Measurements from ENCODE around the gene SPTBN1.

The SPTBN1 gene

GRCh38 chr2:54687595-54688152, 231.5 kb downstream of the SPTBN1 start:
- no peak overlapping the region for H4K91ac ChIP-seq (ENCODE audit: low read depth, low read length)
- no CpG with 5 or more reads among the region's 4 CpGs for WGBS (ENCODE audit: extremely low coverage, insufficient coverage, insufficient read length)
- no peak overlapping the region for H3K4me2 ChIP-seq (ENCODE audit: low read length)
- no peak overlapping the region for H2AK5ac ChIP-seq (ENCODE audit: low read length)
- no peak overlapping the region for H2AFZ ChIP-seq (ENCODE audit: insufficient read depth, low read length, poor library complexity)
- no peaks in the 10 kb centered on the region for H3K79me1 ChIP-seq (ENCODE audit: low read length)
- no peak overlapping the region for H3K27ac ChIP-seq (ENCODE audit: low read depth, low read length)
- H3K4me3 ChIP-seq (ENCODE audit: low read depth, low read length) = no peak overlapping the region
- H3K14ac ChIP-seq (ENCODE audit: low read length) = no peak overlapping the region
- no peak overlapping the region for H2BK5ac ChIP-seq (ENCODE audit: low read depth, low read length, poor library complexity)
- no peak overlapping the region for H2BK12ac ChIP-seq (ENCODE audit: low read length)
- H3K18ac ChIP-seq (ENCODE audit: low read length) = no peak overlapping the region
- H4K8ac ChIP-seq (ENCODE audit: low read depth, low read length) = no peak overlapping the region
- DNase-seq = no peak
- no peaks in the 10 kb centered on the region for H3K36me3 ChIP-seq (ENCODE audit: control insufficient read depth in 1 of 2, insufficient read depth in 2 of 2, low read length in 2 of 2)
- H3K79me2 ChIP-seq (ENCODE audit: control insufficient read depth, insufficient read depth, low read length, poor library complexity) = no peaks in the 10 kb centered on the region
- H3K4ac ChIP-seq (ENCODE audit: low read depth, low read length) = no peak overlapping the region
- H3K27me3 ChIP-seq (ENCODE audit: insufficient read depth, low read length) = no peaks in the 10 kb centered on the region
- H3K4me1 ChIP-seq (ENCODE audit: control insufficient read depth in 1 of 2, insufficient read depth in 2 of 2, low read length in 2 of 2) = peaks cover 0 to 2% of the 10 kb centered on the region in 2 experiments
- H2BK120ac ChIP-seq (ENCODE audit: insufficient read depth, low read length, poor library complexity) = no peak overlapping the region
- no peak overlapping the region for H3K9ac ChIP-seq (ENCODE audit: low read length)
- no peak overlapping the region for H3K23ac ChIP-seq (ENCODE audit: low read length)
- H4K12ac ChIP-seq (ENCODE audit: low read depth, low read length) = no peak overlapping the region
- no peaks in the 10 kb centered on the region for H3K9me3 ChIP-seq (ENCODE audit: insufficient read depth, low read depth, low read length)

GRCh38 chr2:54691445-54692135, 235.5 kb downstream of the SPTBN1 start:
- Histone ChIP-seq H3K79me2 (ENCODE audit: control insufficient read depth, insufficient read depth, low read length, poor library complexity) (no peaks in the 10 kb centered on the region), H3K79me1 (ENCODE audit: low read length) (no peaks in the 10 kb centered on the region), H2AK5ac (ENCODE audit: low read length) (no peak overlapping the region), H2BK120ac (ENCODE audit: insufficient read depth, low read length, poor library complexity) (no peak overlapping the region), H2AFZ (ENCODE audit: insufficient read depth, low read length, poor library complexity) (no peak overlapping the region), H2BK5ac (ENCODE audit: low read depth, low read length, poor library complexity) (no peak overlapping the region), H3K23ac (ENCODE audit: low read length) (no peak overlapping the region), H3K18ac (ENCODE audit: low read length) (no peak overlapping the region), H2BK12ac (ENCODE audit: low read length) (no peak overlapping the region), H3K14ac (ENCODE audit: low read length) (no peak overlapping the region), H3K9ac (ENCODE audit: low read length) (no peak overlapping the region), H3K4me1 (ENCODE audit: control insufficient read depth in 1 of 2, insufficient read depth in 2 of 2, low read length in 2 of 2) (peaks cover 0 to 2% of the 10 kb centered on the region in 2 experiments), H4K12ac (ENCODE audit: low read depth, low read length) (no peak overlapping the region), H3K9me3 (ENCODE audit: insufficient read depth, low read depth, low read length) (no peaks in the 10 kb centered on the region), H4K8ac (ENCODE audit: low read depth, low read length) (no peak overlapping the region), H3K4me2 (ENCODE audit: low read length) (no peak overlapping the region), H3K27ac (ENCODE audit: low read depth, low read length) (no peak overlapping the region), H3K4me3 (ENCODE audit: low read depth, low read length) (no peak overlapping the region), H4K91ac (ENCODE audit: low read depth, low read length) (no peak overlapping the region), H3K36me3 (ENCODE audit: control insufficient read depth in 1 of 2, insufficient read depth in 2 of 2, low read length in 2 of 2) (no peaks in the 10 kb centered on the region), H3K27me3 (ENCODE audit: insufficient read depth, low read length) (no peaks in the 10 kb centered on the region), H3K4ac (ENCODE audit: low read depth, low read length) (no peak overlapping the region)
- DNase-seq = no peak
- WGBS (ENCODE audit: extremely low coverage, insufficient coverage, insufficient read length) = no CpG with 5 or more reads among the region's 8 CpGs

- Histone ChIP-seq H3K9ac (ENCODE audit: low read length) (no peak overlapping the region), H3K79me1 (ENCODE audit: low read length) (no peaks in the 10 kb centered on the region), H2AK5ac (ENCODE audit: low read length) (no peak overlapping the region), H3K4ac (ENCODE audit: low read depth, low read length) (no peak overlapping the region), H4K12ac (ENCODE audit: low read depth, low read length) (no peak overlapping the region), H3K4me1 (ENCODE audit: control insufficient read depth in 1 of 2, insufficient read depth in 2 of 2, low read length in 2 of 2) (peaks cover 0 to under 1% of the 10 kb centered on the region in 2 experiments), H3K36me3 (ENCODE audit: control insufficient read depth in 1 of 2, insufficient read depth in 2 of 2, low read length in 2 of 2) (no peaks in the 10 kb centered on the region), H4K91ac (ENCODE audit: low read depth, low read length) (no peak overlapping the region), H3K14ac (ENCODE audit: low read length) (no peak overlapping the region), H3K27ac (ENCODE audit: low read depth, low read length) (no peak overlapping the region), H3K4me3 (ENCODE audit: low read depth, low read length) (no peak overlapping the region), H3K9me3 (ENCODE audit: insufficient read depth, low read depth, low read length) (no peaks in the 10 kb centered on the region), H2BK120ac (ENCODE audit: insufficient read depth, low read length, poor library complexity) (no peak overlapping the region), H3K79me2 (ENCODE audit: control insufficient read depth, insufficient read depth, low read length, poor library complexity) (no peaks in the 10 kb centered on the region), H3K23ac (ENCODE audit: low read length) (no peak overlapping the region), H2BK12ac (ENCODE audit: low read length) (no peak overlapping the region), H4K8ac (ENCODE audit: low read depth, low read length) (no peak overlapping the region), H2AFZ (ENCODE audit: insufficient read depth, low read length, poor library complexity) (no peak overlapping the region), H3K27me3 (ENCODE audit: insufficient read depth, low read length) (no peaks in the 10 kb centered on the region), H3K18ac (ENCODE audit: low read length) (no peak overlapping the region), H2BK5ac (ENCODE audit: low read depth, low read length, poor library complexity) (no peak overlapping the region), H3K4me2 (ENCODE audit: low read length) (no peak overlapping the region)
- DNase-seq = no peak
These were observed 236.4 kb downstream of the SPTBN1 start for GRCh38 chr2:54692556-54692955.

GRCh38 chr2:54695378-54695777, 239.3 kb downstream of the SPTBN1 start:
- H3K4me2 ChIP-seq (ENCODE audit: low read length) = no peak overlapping the region
- no peak overlapping the region for H2BK5ac ChIP-seq (ENCODE audit: low read depth, low read length, poor library complexity)
- H4K12ac ChIP-seq (ENCODE audit: low read depth, low read length) = no peak overlapping the region
- H4K91ac ChIP-seq (ENCODE audit: low read depth, low read length) = no peak overlapping the region
- no peak overlapping the region for H3K4ac ChIP-seq (ENCODE audit: low read depth, low read length)
- no peak overlapping the region for H2BK12ac ChIP-seq (ENCODE audit: low read length)
- H3K18ac ChIP-seq (ENCODE audit: low read length) = no peak overlapping the region
- WGBS (ENCODE audit: extremely low coverage, insufficient coverage, insufficient read length) = no CpG with 5 or more reads among the region's 4 CpGs
- no peak overlapping the region for H3K23ac ChIP-seq (ENCODE audit: low read length)
- peaks cover 2% of the 10 kb centered on the region for H3K9me3 ChIP-seq (ENCODE audit: insufficient read depth, low read depth, low read length)
- no peak overlapping the region for H3K9ac ChIP-seq (ENCODE audit: low read length)
- no peak overlapping the region for H2AFZ ChIP-seq (ENCODE audit: insufficient read depth, low read length, poor library complexity)
- H3K4me1 ChIP-seq (ENCODE audit: control insufficient read depth in 1 of 2, insufficient read depth in 2 of 2, low read length in 2 of 2) = no peaks in the 10 kb centered on the region
- no peak overlapping the region for H2AK5ac ChIP-seq (ENCODE audit: low read length)
- H4K8ac ChIP-seq (ENCODE audit: low read depth, low read length) = no peak overlapping the region
- H3K27me3 ChIP-seq (ENCODE audit: insufficient read depth, low read length) = no peaks in the 10 kb centered on the region
- DNase-seq = no peak
- no peak overlapping the region for H3K27ac ChIP-seq (ENCODE audit: low read depth, low read length)
- no peaks in the 10 kb centered on the region for H3K79me2 ChIP-seq (ENCODE audit: control insufficient read depth, insufficient read depth, low read length, poor library complexity)
- no peak overlapping the region for H3K14ac ChIP-seq (ENCODE audit: low read length)
- no peaks in the 10 kb centered on the region for H3K36me3 ChIP-seq (ENCODE audit: control insufficient read depth in 1 of 2, insufficient read depth in 2 of 2, low read length in 2 of 2)
- H3K79me1 ChIP-seq (ENCODE audit: low read length) = no peaks in the 10 kb centered on the region
- no peak overlapping the region for H2BK120ac ChIP-seq (ENCODE audit: insufficient read depth, low read length, poor library complexity)
- H3K4me3 ChIP-seq (ENCODE audit: low read depth, low read length) = no peak overlapping the region
